HepG2 (cell line): ENCODE results near the gene PIM3.

ENCODE experiments used
- BRCA1 ChIP-seq: sonication (generic); formaldehyde crosslinking; IDR thresholded peaks from 2 replicates; pipeline ENCODE4 v1.4.0; 2020; ENCODE audit warnings: missing genetic modification reagents
- CEBPG ChIP-seq: IDR thresholded peaks from 2 replicates; pipeline ENCODE4 v1.6.1; 2016
- HMG20A ChIP-seq: IDR thresholded peaks from 2 replicates; pipeline ENCODE4 v1.6.1; 2016; ENCODE audit warnings: borderline replicate concordance
- JDP2 ChIP-seq: sonication (generic); formaldehyde crosslinking; IDR thresholded peaks from 2 replicates; pipeline ENCODE4 v1.8.1; 2022; ENCODE audit warnings: missing genetic modification reagents, borderline replicate concordance
- KDM1A ChIP-seq: IDR thresholded peaks from 2 replicates; pipeline ENCODE4 v1.6.1; 2016; ENCODE audit warnings: missing compliant biosample characterization
- MXD4 ChIP-seq: IDR thresholded peaks from 2 replicates; pipeline ENCODE4 v1.6.1; 2016; ENCODE audit warnings: mild to moderate bottlenecking, missing biosample characterization, missing genetic modification reagents
- NR2C2 ChIP-seq: sonication (generic); formaldehyde crosslinking; IDR thresholded peaks from 2 replicates; pipeline ENCODE4 v1.4.0; 2020; ENCODE audit warnings: missing genetic modification reagents, mild to moderate bottlenecking, moderate library complexity, borderline replicate concordance
- PHF8 ChIP-seq: sonication (generic); formaldehyde crosslinking; IDR thresholded peaks from 2 replicates; pipeline ENCODE4 v1.5.0; 2020; ENCODE audit warnings: missing genetic modification reagents
- SIN3A ChIP-seq: IDR thresholded peaks from 2 replicates; pipeline ENCODE4 v1.6.1; 2011; ENCODE audit warnings: low read depth, mild to moderate bottlenecking, control low read depth, low read length, borderline replicate concordance
- SYNCRIP ChIP-seq: fragments of 200-400 bp; formaldehyde crosslinking; IDR thresholded peaks from 2 replicates; pipeline ENCODE4 v1.6.1; 2018; ENCODE audit warnings: mild to moderate bottlenecking, low read depth, low read length; ENCODE audit not compliant: insufficient read depth
- TRIM24 ChIP-seq: sonication (generic); formaldehyde crosslinking; IDR thresholded peaks from 2 replicates; pipeline ENCODE4 v1.8.0; 2022; ENCODE audit warnings: mild to moderate bottlenecking, missing genetic modification reagents
- TF ChIP-seq, protein P1 (sequence below): IDR thresholded peaks from 2 replicates; pipeline ENCODE4 v1.6.1; 2012; ENCODE audit warnings: inconsistent platforms
- TF ChIP-seq, protein P2 (sequence below): sonication (generic); formaldehyde crosslinking; IDR thresholded peaks from 2 replicates; pipeline ENCODE4 v1.5.0; 2020; ENCODE audit warnings: mild to moderate bottlenecking, missing genetic modification reagents, moderate library complexity
- TF ChIP-seq, protein P3 (sequence below): sonication (generic); formaldehyde crosslinking; IDR thresholded peaks from 2 replicates; pipeline ENCODE4 v1.4.0; 2020; ENCODE audit warnings: mild to moderate bottlenecking, missing genetic modification reagents

DNA sequence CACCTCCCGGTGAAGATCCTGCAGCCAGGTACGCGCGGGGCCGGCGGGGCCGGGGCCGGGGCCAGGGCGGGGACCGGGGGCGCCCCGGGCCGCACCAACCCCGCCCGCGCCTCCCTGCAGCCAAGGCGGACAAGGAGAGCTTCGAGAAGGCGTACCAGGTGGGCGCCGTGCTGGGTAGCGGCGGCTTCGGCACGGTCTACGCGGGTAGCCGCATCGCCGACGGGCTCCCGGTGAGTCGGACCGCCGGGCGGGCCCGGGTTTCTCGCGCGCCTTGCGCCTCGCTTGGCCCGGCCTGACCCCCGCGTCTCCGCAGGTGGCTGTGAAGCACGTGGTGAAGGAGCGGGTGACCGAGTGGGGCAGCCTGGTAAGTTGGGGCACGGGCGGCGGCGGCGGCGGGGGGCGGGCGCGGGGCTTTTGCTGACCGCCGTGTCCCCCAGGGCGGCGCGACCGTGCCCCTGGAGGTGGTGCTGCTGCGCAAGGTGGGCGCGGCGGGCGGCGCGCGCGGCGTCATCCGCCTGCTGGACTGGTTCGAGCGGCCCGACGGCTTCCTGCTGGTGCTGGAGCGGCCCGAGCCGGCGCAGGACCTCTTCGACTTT is 531 bp downstream of the PIM3 start:
- TF ChIP-seq HMG20A (no peak), BRCA1 (CRISPR knock-in tag) (no peak), NR2C2 (CRISPR knock-in tag) (no peak), JDP2 (CRISPR knock-in tag) (no peak), TRIM24 (CRISPR knock-in tag) (no peak), MXD4 (CRISPR knock-in tag) (no peak), KDM1A (CRISPR knock-in tag) (no peak), CEBPG (CRISPR knock-in tag) (no peak), SIN3A (no peak), SYNCRIP (no peak), PHF8 (CRISPR knock-in tag) (no peak; the same call in 1 of the 2 replicates)
- TF ChIP-seq, protein P1, sequence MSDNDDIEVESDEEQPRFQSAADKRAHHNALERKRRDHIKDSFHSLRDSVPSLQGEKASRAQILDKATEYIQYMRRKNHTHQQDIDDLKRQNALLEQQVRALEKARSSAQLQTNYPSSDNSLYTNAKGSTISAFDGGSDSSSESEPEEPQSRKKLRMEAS, result 0 out of 2 replicates have a peak, but pooled peaks have one; percentile 50
- TF ChIP-seq, protein P2, sequence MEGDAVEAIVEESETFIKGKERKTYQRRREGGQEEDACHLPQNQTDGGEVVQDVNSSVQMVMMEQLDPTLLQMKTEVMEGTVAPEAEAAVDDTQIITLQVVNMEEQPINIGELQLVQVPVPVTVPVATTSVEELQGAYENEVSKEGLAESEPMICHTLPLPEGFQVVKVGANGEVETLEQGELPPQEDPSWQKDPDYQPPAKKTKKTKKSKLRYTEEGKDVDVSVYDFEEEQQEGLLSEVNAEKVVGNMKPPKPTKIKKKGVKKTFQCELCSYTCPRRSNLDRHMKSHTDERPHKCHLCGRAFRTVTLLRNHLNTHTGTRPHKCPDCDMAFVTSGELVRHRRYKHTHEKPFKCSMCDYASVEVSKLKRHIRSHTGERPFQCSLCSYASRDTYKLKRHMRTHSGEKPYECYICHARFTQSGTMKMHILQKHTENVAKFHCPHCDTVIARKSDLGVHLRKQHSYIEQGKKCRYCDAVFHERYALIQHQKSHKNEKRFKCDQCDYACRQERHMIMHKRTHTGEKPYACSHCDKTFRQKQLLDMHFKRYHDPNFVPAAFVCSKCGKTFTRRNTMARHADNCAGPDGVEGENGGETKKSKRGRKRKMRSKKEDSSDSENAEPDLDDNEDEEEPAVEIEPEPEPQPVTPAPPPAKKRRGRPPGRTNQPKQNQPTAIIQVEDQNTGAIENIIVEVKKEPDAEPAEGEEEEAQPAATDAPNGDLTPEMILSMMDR (CRISPR knock-in tag), result no peak
- TF ChIP-seq, protein P3, sequence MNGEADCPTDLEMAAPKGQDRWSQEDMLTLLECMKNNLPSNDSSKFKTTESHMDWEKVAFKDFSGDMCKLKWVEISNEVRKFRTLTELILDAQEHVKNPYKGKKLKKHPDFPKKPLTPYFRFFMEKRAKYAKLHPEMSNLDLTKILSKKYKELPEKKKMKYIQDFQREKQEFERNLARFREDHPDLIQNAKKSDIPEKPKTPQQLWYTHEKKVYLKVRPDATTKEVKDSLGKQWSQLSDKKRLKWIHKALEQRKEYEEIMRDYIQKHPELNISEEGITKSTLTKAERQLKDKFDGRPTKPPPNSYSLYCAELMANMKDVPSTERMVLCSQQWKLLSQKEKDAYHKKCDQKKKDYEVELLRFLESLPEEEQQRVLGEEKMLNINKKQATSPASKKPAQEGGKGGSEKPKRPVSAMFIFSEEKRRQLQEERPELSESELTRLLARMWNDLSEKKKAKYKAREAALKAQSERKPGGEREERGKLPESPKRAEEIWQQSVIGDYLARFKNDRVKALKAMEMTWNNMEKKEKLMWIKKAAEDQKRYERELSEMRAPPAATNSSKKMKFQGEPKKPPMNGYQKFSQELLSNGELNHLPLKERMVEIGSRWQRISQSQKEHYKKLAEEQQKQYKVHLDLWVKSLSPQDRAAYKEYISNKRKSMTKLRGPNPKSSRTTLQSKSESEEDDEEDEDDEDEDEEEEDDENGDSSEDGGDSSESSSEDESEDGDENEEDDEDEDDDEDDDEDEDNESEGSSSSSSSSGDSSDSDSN (CRISPR knock-in tag), result no peak
